ENCODE measurements around the gene FMNL1. TPM values are rescaled to one million over a fixed set of nuclear protein-coding genes. Genes with fewer than 3 reads are reported as not detected.
A peak's percentile ranks its signal among the peaks of the same experiment; 100 is the strongest.

The FMNL1 gene
- total RNA-seq, 1 donor from 2014 or later: 2.4 TPM

GRCh38 chr17:45256114-45256966, 34.7 kb downstream of the FMNL1 start:
- Histone ChIP-seq H3K79me2 (ENCODE audit: low read depth) (no peaks in the 10 kb centered on the region), H3K4me3 (no peak overlapping the region), H3F3A (ENCODE audit: low read depth) (no peaks in the 10 kb centered on the region), H3K4me2 (peak overlapping the region; percentile 35), H3K4me1 (peaks cover 9% of the 10 kb centered on the region), H3K27me3 (peaks cover 7% of the 10 kb centered on the region), H2AFZ (replicated peaks) (no peak overlapping the region), H3K9ac (no peak overlapping the region), H3K9me3 (ENCODE audit: low read depth) (no peaks in the 10 kb centered on the region), H3K27ac (no peak overlapping the region), H4K20me1 (ENCODE audit: low read depth) (no peaks in the 10 kb centered on the region), H3K36me3 (no peaks in the 10 kb centered on the region)
- H3K4me1 Mint-ChIP-seq: peaks cover 10% of the 10 kb centered on the region
- H3K9me3 Mint-ChIP-seq: no peaks in the 10 kb centered on the region
- no peaks in the 10 kb centered on the region for H3K36me3 Mint-ChIP-seq
- TF ChIP-seq EZH2 (IDR thresholded peaks at IDR 0.05) (no peak), EZH2phosphoT487 (IDR thresholded peaks at IDR 0.05) (no peak), CTCF (IDR thresholded peaks at IDR 0.05) (no peak)
- DNase-seq (ENCODE audit: low spot score): peak; percentile 18
- no peak overlapping the region for H3K27ac Mint-ChIP-seq
- peaks cover 4% of the 10 kb centered on the region for H3K27me3 Mint-ChIP-seq (ENCODE audit: insufficient read depth, low read depth)
- H3K4me3 Mint-ChIP-seq: no peak overlapping the region

DNA sequence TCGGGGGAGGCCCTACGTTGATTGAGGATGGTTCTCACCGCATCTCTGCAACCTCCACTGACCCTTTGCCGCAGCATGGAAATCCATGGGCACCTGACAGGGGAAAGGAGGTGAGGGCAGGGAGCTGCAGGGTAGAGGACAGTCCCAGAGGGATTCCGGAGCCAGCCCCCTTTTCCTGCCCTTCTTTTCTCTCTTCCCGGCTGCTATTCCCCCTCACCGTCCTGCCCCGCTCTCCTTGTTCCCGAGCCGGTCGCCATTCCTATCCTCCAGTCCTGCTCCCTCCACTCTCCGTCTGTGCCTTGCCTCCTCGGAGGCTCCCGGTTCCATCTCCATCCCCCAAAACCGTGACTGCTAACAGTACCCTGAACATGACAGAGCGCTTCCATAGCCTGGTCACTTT, 35.4 kb downstream of the FMNL1 start:
- no peak for DNase-seq (ENCODE audit: low spot score)
- Histone ChIP-seq H2AFZ (replicated peaks) (no peak overlapping the region), H3K27me3 (peaks cover 14% of the 10 kb centered on the region), H3K27ac (no peak overlapping the region), H3K36me3 (no peaks in the 10 kb centered on the region), H3K4me1 (peaks cover 10% of the 10 kb centered on the region), H3K4me3 (no peak overlapping the region), H3K4me2 (no peak overlapping the region), H4K20me1 (ENCODE audit: low read depth) (no peaks in the 10 kb centered on the region), H3F3A (ENCODE audit: low read depth) (no peaks in the 10 kb centered on the region), H3K9me3 (ENCODE audit: low read depth) (no peaks in the 10 kb centered on the region), H3K79me2 (ENCODE audit: low read depth) (no peaks in the 10 kb centered on the region), H3K9ac (no peak overlapping the region)
- H3K27ac Mint-ChIP-seq: peak overlapping the region; percentile 19
- no peak overlapping the region for H3K4me3 Mint-ChIP-seq
- no peaks in the 10 kb centered on the region for H3K36me3 Mint-ChIP-seq
- peaks cover 4% of the 10 kb centered on the region for H3K27me3 Mint-ChIP-seq (ENCODE audit: insufficient read depth, low read depth)
- H3K9me3 Mint-ChIP-seq: no peaks in the 10 kb centered on the region
- no peak for TF ChIP-seq CTCF (IDR thresholded peaks at IDR 0.05)
- H3K4me1 Mint-ChIP-seq: peaks cover 10% of the 10 kb centered on the region

GRCh38 chr17:45258981-45259380, 37.3 kb downstream of the FMNL1 start:
- H4K20me1 ChIP-seq (ENCODE audit: low read depth): no peaks in the 10 kb centered on the region
- H2AFZ ChIP-seq (replicated peaks): no peak overlapping the region
- H3K4me3 ChIP-seq: no peak overlapping the region
- peaks cover 16% of the 10 kb centered on the region for H3K27me3 ChIP-seq
- no peak for DNase-seq (ENCODE audit: low spot score)
- H3K36me3 ChIP-seq: no peaks in the 10 kb centered on the region
- H3K4me1 Mint-ChIP-seq: peaks cover 15% of the 10 kb centered on the region
- peaks cover 17% of the 10 kb centered on the region for H3K4me1 ChIP-seq
- peaks cover 4% of the 10 kb centered on the region for H3K27me3 Mint-ChIP-seq (ENCODE audit: insufficient read depth, low read depth)
- no peaks in the 10 kb centered on the region for H3F3A ChIP-seq (ENCODE audit: low read depth)
- H3K27ac Mint-ChIP-seq: no peak overlapping the region
- H3K36me3 Mint-ChIP-seq: peaks cover 4% of the 10 kb centered on the region
- H3K79me2 ChIP-seq (ENCODE audit: low read depth): no peaks in the 10 kb centered on the region
- no peak overlapping the region for H3K9ac ChIP-seq
- TF ChIP-seq EZH2phosphoT487 (IDR thresholded peaks at IDR 0.05): no peak
- TF ChIP-seq CTCF (IDR thresholded peaks at IDR 0.05): no peak
- TF ChIP-seq EZH2 (IDR thresholded peaks at IDR 0.05): no peak
- H3K4me2 ChIP-seq: no peak overlapping the region
- H3K9me3 Mint-ChIP-seq: no peaks in the 10 kb centered on the region
- no peaks in the 10 kb centered on the region for H3K9me3 ChIP-seq (ENCODE audit: low read depth)
- no peak overlapping the region for H3K4me3 Mint-ChIP-seq
- H3K27ac ChIP-seq: no peak overlapping the region

Measured in neural progenitor cell (in vitro differentiated cells).